SH-SY5Y (cell line): ENCODE data around the gene ARHGAP15.

Source experiments
- GATA2 ChIP-seq: IDR thresholded peaks from 2 replicates; pipeline ENCODE4 v1.6.1; 2011; ENCODE audit warnings: mild to moderate bottlenecking, low read depth, low read length
- GATA3 ChIP-seq: IDR thresholded peaks from 2 replicates; pipeline ENCODE4 v1.6.1; 2011; ENCODE audit warnings: low read depth, mild to moderate bottlenecking, low read length, moderate library complexity

ARHGAP15 gene

DNA sequence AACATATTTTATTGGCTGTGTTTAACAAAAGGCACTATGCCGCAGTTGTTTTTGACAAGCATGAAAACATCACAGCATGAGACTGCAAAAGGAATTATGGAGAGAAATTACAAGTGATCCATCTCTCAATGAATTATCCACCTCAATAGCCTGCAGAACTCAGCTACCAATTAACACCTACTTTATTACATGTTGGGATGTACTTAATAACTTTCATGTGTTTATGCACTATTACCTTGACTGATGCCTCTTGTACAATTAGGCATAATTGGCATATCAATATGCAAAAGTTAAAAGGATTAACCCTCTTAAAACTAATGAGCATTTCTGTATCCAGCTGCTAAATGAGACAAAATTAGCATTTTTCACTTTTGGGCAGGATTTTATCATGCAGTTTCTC lies 27.8 kb downstream of the ARHGAP15 start:
- no peak for TF ChIP-seq GATA2
- no peak for TF ChIP-seq GATA3

DNA sequence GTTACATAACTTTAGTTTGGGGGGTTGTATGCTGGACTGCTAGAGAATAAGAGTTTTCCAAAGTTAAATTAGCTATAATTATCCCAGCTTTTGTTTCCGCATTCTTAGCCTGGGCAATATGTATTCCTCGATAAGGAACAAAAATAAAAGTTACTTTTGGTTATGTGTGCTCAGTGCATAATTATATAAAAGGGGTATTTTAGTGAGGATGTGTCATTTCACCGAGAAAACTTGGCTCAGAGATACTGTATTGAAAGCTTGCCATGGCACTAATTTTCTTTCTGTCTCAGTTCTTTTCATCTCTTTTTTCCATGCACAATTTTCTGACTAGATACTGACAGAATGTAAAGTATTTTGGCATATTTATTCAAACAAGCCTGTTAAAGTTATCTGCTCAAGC lies 28.2 kb downstream of the ARHGAP15 start:
- TF ChIP-seq GATA3 (no peak), GATA2 (no peak)

DNA sequence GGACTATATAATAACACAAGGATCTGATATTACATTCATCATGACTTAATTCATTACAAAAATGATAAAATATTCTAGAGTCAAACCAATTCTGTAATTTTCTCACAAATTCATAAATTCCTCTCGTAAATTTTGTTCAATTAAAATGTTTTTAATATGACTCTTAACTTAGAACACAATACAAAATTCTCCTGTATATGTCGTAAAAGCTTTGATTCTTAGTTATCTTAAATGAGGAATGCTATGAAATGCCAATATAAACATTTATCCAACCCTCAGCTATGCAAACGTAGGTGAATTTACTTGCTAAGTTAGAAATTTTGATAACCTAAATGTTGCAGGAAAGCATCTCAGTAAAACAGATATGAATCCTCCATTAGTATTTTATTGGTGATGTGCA lies 28.9 kb downstream of the ARHGAP15 start:
- TF ChIP-seq GATA2: no peak
- no peak for TF ChIP-seq GATA3

DNA sequence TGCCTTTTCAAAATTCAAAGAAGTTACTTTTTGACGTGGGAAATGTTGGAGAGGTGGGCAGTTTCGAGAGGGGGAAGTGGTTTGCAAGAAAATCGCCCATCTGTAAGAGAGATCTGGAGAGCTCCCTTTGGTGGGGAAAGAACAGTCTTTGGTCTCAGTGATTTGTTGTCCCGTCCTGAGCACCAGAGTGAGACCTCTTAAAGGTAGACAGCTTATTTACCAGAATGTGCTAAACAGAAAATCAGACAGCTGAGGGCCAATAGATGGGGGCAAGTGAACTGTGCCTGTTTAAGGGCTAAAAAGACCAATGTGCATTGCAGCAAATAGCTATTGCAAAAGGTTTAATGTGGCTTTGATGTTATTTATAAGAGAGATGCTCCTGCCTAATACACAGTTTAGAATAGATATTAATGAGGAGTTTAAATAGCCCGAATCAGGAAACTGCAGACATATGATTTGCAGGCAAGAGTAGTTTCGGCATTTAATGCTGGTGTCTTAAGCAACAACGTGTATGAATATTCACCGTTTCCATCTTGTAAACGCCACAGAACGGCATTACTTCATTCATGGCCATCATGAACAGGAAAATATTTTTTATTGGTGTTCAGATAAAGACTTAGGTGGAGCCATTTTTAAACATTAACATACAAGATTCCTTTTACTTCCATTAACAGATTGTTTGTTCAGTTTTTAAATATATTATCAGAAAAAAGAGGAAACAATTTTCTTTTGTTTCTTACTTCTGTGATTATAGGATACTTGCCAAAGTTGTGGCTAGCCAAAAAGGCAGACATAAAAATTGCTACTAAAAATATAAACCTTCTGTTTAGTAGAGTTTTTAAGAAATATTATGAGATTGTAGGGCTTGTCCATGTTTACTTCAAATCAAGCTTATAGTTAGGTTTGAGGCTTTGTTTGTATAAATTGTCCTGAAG lies 29.6 kb downstream of the ARHGAP15 start:
- TF ChIP-seq GATA2: no peak
- TF ChIP-seq GATA3: no peak

DNA sequence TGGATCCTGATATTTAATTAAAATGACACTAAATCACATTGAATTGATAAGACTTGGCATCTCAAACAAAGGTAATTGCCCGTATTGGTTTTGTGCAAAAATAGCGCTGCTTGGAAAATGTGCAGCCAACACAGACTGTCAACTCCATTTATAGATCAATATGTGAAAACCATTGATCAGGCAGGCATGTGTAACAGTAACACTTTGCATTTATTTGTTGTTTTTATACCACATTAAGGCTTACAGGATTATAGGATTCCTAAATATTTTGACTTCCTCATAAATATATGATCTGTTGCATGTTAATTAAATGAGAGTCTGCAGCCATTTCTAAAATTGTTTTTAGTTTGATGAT lies 30.2 kb downstream of the ARHGAP15 start:
- TF ChIP-seq GATA2 (no peak), GATA3 (no peak)

DNA sequence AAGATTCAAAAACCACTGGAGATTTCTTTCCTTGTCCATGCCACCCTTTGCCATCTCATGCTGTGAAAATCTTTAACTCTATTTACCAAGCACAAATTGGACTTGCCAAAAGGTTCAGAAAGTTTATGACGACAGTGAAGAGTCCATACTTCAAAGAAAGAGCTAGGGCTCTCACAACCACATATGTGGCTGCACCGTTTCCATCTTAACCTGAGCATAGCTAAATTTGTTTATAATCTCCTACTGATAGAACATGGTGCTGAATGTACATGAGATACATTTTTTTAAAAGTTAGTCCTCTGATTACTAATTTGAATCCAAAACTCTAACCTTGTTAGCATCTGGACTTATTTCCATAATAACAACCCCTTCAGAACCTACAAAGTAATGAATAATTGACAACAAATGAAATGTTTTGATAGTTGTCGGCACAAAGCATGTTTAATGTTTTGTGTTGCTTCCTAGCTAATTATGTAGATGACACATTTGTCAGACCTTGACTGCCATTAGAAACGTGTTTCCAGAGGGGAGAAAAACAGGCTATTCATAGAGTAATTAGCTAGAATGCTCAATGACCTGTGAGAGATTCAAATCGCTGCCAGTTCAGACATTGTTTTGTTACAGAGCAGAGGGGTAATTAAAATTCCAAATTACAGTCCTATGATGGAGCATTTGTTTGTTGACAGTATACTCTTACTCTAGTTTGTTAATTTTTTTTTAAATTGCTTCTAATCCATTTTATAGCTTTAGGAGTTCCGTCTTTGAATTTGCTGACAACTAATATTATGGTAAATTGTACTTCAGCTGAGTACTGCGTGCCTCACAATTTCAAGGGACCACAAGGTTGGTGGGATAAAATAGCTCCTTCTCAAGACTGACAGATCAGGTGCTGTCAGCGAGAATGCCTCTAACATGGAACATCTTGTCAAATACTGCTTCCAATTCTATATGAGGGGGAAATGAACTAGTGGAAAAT lies 31.8 kb downstream of the ARHGAP15 start:
- no peak for TF ChIP-seq GATA2
- TF ChIP-seq GATA3: no peak

DNA sequence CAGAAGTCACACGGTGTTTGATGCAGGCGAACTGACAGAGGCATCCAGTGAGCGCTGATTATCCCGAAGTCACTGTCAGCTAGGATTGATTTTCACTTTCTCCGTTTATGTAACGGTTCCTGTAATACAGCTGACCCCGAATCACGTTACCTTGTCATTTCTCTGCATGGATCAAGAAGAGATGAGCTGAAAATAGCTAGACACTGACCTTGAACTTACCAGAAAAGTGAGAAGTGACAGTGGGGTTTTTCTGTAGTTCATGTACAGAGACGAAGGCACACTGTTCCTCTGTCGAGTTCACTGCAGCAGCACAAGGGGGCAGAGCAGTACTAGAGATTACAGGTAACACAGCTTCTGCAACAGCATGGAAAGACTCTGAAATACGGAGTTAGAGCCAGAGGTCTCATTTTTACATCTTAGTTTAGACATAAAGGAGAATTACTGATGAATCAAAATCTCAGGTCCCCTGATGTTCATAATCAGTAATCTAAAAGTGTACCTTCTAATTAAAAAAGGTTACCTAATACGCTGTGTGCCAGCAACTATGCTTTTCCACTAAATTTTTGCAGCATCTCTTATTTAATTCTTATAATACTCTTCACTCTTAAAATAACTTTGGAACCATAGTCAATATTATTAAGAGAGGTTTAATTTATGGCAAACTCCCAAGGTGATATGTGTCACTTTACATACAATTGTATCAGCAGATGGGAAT lies 33.1 kb downstream of the ARHGAP15 start:
- TF ChIP-seq GATA2: no peak
- no peak for TF ChIP-seq GATA3

DNA sequence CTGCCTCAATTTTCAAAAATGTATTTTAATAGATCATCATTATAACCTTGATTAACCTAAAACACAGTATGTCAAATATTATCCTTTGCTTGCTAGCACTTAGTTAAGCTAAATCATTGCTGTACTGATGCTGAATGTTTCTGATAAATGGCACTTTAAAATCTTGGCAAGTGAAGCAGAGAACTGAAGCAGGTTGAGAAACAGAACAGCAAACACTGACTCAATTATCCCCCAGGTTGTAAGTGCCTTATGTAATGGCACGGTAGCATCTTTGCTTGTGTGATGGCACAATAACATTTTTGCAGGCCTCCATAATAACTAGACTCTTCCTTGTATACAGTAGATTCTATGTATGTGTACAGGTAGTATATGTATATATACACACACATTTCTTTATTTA lies 33.8 kb downstream of the ARHGAP15 start:
- TF ChIP-seq GATA3 (no peak), GATA2 (no peak)

DNA sequence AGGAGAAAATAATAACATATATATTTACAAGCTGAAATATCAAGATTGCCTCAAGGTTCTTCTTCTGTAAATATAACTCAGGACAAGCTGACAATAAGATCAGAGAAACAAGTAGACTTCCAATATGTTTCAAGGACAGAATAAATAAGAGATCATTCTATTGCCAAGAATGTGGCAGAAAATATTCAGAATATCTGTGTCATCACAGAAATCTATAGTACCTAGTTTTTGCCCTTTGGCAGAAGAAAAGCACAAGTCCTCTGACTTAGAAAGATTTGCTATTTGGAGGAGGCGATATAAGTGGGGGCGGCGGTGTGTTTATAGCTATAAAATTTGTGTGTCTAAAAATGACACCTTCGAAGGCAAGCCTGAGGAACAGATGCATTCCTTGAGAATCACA lies 34.3 kb downstream of the ARHGAP15 start:
- TF ChIP-seq GATA2: no peak
- no peak for TF ChIP-seq GATA3

DNA sequence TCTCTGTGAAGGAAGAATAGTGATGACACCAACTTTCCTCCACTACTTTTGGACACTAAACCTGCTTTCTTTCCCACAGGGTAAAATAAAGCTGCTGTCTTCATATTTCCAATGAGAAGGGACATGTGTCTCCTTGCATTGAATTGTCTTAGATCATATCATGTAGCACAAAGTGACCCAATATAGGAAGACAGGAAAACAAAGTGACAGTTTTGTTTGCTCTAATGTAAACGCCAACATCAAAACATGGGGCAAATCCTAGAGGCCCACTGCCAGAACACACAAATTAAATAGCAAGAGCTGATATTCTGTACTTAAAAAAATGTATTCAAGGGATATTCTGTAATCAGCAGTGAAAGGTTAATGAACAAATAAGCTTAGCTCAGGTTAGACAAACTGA lies 36.1 kb downstream of the ARHGAP15 start:
- TF ChIP-seq GATA2: no peak

DNA sequence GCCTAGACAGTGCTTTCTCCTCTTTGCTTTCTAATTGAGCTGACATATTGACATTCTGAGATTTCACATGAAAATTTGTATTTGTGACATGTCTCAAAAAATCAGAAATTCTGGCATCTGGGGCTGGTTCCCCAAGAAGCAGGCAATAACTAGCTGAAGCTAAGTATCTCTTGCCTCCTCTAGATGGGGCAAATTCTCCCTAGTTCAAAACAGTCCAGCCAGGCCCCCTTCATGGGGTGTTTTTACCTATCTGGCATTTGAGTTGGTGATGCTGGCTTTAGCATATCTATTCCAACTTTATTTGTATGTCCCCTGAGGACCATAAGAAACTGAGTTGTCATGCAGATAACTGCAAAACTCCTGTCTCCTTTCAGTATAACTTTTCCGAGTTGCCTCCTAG lies 39.9 kb downstream of the ARHGAP15 start:
- TF ChIP-seq GATA2: no peak
- no peak for TF ChIP-seq GATA3

DNA sequence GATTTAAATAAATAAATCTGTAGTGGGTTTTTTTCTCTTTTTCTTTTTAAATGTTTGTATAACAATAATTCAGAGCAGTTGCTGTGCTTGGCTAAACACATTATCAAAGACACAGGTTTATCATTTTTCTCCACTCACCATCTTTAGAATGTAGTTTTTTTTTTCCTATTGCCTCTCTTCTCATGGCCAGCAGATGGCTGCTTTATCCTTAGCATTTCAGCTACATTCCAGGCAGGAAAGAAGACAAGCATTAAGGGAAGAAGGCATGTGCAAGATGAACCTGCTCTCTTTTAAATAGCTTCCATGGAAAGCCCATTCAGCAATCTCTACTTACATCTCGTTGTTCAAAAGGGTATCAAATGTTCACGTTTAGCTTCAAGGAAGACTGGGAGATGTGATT lies 42.6 kb downstream of the ARHGAP15 start:
- TF ChIP-seq GATA3: no peak
- no peak for TF ChIP-seq GATA2

DNA sequence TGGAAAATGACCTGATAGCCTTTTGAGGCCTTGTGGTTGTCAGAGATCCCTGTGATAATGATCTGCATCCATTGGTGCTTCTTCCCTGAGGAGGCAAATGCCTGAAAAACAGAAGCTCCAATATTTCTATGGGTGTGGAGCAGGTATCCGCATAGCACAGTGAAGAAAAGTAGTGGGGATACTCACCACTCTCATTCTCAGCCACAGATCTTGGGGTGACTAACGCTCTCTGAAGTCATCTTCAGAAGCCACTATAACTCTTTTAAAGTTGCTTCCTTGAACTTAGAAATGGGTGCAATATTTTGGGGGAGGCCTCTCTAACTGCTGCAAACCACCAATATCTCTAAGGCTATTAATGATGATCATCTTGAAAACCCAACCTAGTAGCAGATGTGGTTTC lies 46.2 kb downstream of the ARHGAP15 start:
- no peak for TF ChIP-seq GATA2
- no peak for TF ChIP-seq GATA3

DNA sequence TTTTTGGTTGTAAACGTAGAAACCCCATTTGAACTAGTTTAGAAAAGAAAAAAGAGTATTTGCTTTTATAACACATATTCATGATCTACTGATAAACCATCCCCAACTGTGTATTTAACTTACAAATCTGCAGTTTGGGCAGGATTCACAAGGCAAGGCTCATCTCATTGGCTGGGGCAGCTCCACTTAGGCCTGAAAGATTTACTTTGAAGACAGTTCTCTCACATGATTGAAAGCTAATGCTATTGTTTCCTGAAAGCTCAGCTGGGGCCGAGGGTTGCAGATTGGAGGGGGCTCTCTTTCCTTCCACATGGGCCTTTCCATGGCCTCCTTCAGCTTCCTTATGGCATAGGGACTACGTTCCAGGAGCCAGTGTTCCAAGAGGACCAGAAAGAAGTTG lies 47.4 kb downstream of the ARHGAP15 start:
- TF ChIP-seq GATA2 (no peak), GATA3 (no peak)
